Right lobe of liver (tissue), 6 donors: ENCODE results near the gene MAGI1. TPM values are rescaled to one million over a fixed set of nuclear protein-coding genes. Genes with fewer than 3 reads are reported as not detected.

Experiments
- ATAC-seq, 4 donors: fragments of 200-7000 bp; cut with Tn5 transposase; one replicate each; pipeline ENCODE4 v1.9.1; 2020; ENCODE audit warnings: mild to moderate bottlenecking in 4 of 4, moderate library complexity in 4 of 4
- DNase-seq, 3 donors: peaks; one replicate each; pipeline ENCODE4 v3.0.0-alpha.2; 2020
- H3K27ac ChIP-seq, 3 donors: fragments of 200-600 bp; one replicate each; pipeline ENCODE4 v1.8.0; 2022
- H3K27me3 ChIP-seq, 2 donors: fragments of 200-600 bp; one replicate each; pipeline ENCODE4 v1.8.0; 2022
- H3K36me3 ChIP-seq, 4 donors: fragments of 200-600 bp; sonication (generic) in 1 of 4; one replicate each; pipeline versions ENCODE4 v1.5.1 to v1.8.0; 2017 to 2022; ENCODE audit warnings: control low read depth in 1 of 4
- H3K4me1 ChIP-seq, 4 donors: fragments of 200-600 bp; sonication (generic) in 1 of 4; one replicate each; pipeline versions ENCODE4 v1.5.1 to v1.8.0; 2017 to 2022; ENCODE audit warnings: control low read depth in 1 of 4
- H3K4me3 ChIP-seq, 3 donors: fragments of 200-600 bp; one replicate each; pipeline ENCODE4 v1.8.0; 2022
- H3K9me3 ChIP-seq, 4 donors: fragments of 200-600 bp; sonication (generic) in 1 of 4; one replicate each; pipeline versions ENCODE4 v1.5.1 to v1.8.0; 2017 to 2022; ENCODE audit warnings: control low read depth in 1 of 4
- CTCF ChIP-seq, 4 donors: fragments of 200-600 bp in 3 of 4; fragments of 450-650 bp in 1 of 4; IDR thresholded peaks; one replicate each; pipeline versions ENCODE4 v1.5.1 to v1.8.0; 2016 to 2022; ENCODE audit warnings: antibody characterized with exemption in 4 of 4, mild to moderate bottlenecking in 2 of 4
- POLR2A ChIP-seq: fragments of 450-650 bp; IDR thresholded peaks from one replicate; pipeline ENCODE4 v1.6.1; 2017; ENCODE audit warnings: antibody characterized with exemption, mild to moderate bottlenecking
- WGBS: methylation state at CpG from one replicate; pipeline ENCODE4 v1.1.6; 2018; ENCODE audit warnings: low coverage, low lambda C conversion rate; ENCODE audit not compliant: insufficient coverage; ENCODE audit errors: missing lambda C conversion rate; 5-methylcytosine and 5-hydroxymethylcytosine counted together
- intact Hi-C, 2 donors: fragments of 100-400 bp; cut with DNase I; formaldehyde crosslinking; loops; one replicate each; pipeline versions ENCODE4 v1.11.2 to v1.14.1; 2022
- total RNA-seq, 6 experiments: library from RNA; depleted of rRNA in 2 of 6; stranded (reverse); fragments of >200 nt in 2 of 6; fragmentation: NEBNext Ultra II Directional in 3 of 6; extraction: Animal tissue kit (Norgen Biotek cat#: 25700) in 3 of 6; gene quantifications; one replicate each; pipeline versions ENCODE4 v1.1.0 to v1.2.4, GENCODE V29; 2016 to 2023
- donor health status: DM: no; HTN: yes; CAD: no.
- donor health status: DM: no; HTN: no; CAD: no.
- donor health status: DM: no; HTN: no; CAD: no.
- donor health status: DM: no; HTN: yes; CAD: no.
- donor health status: DM: no; HTN: yes; CAD: no.

The MAGI1 gene
- total RNA-seq, 6 experiments from 2014 or later = 22.6 to 37.7 (median 26.9) TPM

- DNase-seq (no peak), ATAC-seq (no peak)
- Histone ChIP-seq H3K36me3 (no peaks in the 10 kb centered on the region), H3K27ac (no peak overlapping the region), H3K4me1 (no peaks in the 10 kb centered on the region), H3K9me3 (no peaks in the 10 kb centered on the region), H3K27me3 (no peaks in the 10 kb centered on the region), H3K4me3 (no peak overlapping the region)
- TF ChIP-seq POLR2A = no peak
- TF ChIP-seq CTCF (IDR thresholded peaks at IDR 0.05) = no peak
- intact Hi-C loops = no loop called here
- WGBS = 68% methylated on average over 2 of the region's 2 CpGs
These were observed 685.8 kb downstream of the MAGI1 start for GRCh38 chr3:65352951-65353350.

GRCh38 chr3:65351753-65352152 lies 687.0 kb downstream of the MAGI1 start:
- Histone ChIP-seq H3K9me3 (no peaks in the 10 kb centered on the region), H3K27me3 (no peaks in the 10 kb centered on the region), H3K4me3 (no peak overlapping the region), H3K4me1 (no peaks in the 10 kb centered on the region), H3K36me3 (no peaks in the 10 kb centered on the region), H3K27ac (no peak overlapping the region)
- DNase-seq (no peak), ATAC-seq (no peak)
- TF ChIP-seq CTCF (IDR thresholded peaks at IDR 0.05) (no peak), POLR2A (no peak)
- intact Hi-C loops = no loop called here
- WGBS = 90% methylated on average over 4 of the region's 4 CpGs

- intact Hi-C loops = no loop called here
- Histone ChIP-seq H3K27ac (no peak overlapping the region), H3K27me3 (no peaks in the 10 kb centered on the region), H3K9me3 (no peaks in the 10 kb centered on the region), H3K4me3 (no peak overlapping the region), H3K4me1 (no peaks in the 10 kb centered on the region), H3K36me3 (no peaks in the 10 kb centered on the region)
- DNase-seq (no peak), ATAC-seq (peak in 1 of 4 donors; percentile 16)
- TF ChIP-seq CTCF (IDR thresholded peaks at IDR 0.05) = no peak
- no peak for TF ChIP-seq POLR2A
- 81% methylated on average over 2 of the region's 5 CpGs for WGBS
These were observed 687.8 kb downstream of the MAGI1 start for GRCh38 chr3:65350801-65351476.

DNA sequence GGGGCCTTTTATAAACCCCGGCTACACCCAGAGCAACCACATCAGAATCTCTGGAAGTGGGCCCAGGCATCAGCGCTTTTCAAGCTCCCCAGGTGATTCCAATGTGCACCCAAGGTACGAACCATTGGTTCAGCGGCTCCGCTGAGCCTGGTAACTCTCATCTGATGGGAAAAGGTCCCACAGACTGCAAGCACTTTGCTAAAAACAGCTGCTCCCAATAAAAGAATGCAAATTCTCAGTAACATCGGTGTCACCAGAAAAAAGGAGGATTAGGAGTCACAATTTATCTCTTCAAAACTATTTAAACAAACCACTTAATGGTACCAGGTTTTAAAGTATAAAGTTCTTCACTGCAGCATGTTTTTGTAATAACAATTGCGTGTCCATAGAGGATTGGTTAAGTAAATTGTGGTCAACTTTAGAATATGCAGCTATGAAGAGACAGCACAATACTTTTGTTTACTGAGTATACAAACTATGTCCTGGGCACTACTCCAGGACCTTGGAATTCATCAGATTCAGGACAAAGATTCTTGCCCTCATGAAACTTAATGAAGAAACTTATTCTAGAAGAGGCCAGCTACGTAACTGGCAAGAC lies 690.2 kb downstream of the MAGI1 start:
- no peaks in the 10 kb centered on the region for H3K36me3 ChIP-seq
- no peak for TF ChIP-seq CTCF (IDR thresholded peaks at IDR 0.05)
- TF ChIP-seq POLR2A = no peak
- ATAC-seq = no peak
- DNase-seq = no peak
- H3K27me3 ChIP-seq = no peaks in the 10 kb centered on the region
- intact Hi-C loops = no loop called here
- 76% methylated on average over 6 of the region's 8 CpGs for WGBS
- H3K27ac ChIP-seq = no peak overlapping the region
- H3K4me3 ChIP-seq = no peak overlapping the region
- H3K4me1 ChIP-seq = no peaks in the 10 kb centered on the region
- no peaks in the 10 kb centered on the region for H3K9me3 ChIP-seq
